K562 (cell line): ENCODE measurements around the gene ASCC1.

Experiments used
- BHLHE40 ChIP-seq: IDR thresholded peaks from 2 replicates; pipeline ENCODE4 v1.6.1; 2011; ENCODE audit warnings: low read length, improper control_type of control experiment
- CTBP1 ChIP-seq: fragments of 450-650 bp; IDR thresholded peaks from 2 replicates; pipeline ENCODE4 v1.6.1; 2016; ENCODE audit warnings: borderline replicate concordance
- CTCF ChIP-seq, 3 experiments: IDR thresholded peaks in 2 of 3; conservative IDR thresholded peaks in 1 of 3; 2 replicates each; pipeline ENCODE4 v1.5.1; 2011 to 2012; ENCODE audit warnings: low read length in 3 of 3, mild to moderate bottlenecking in 3 of 3, control low read depth in 2 of 3, improper control_type of control experiment in 1 of 3, inconsistent platforms in 1 of 3, low read depth in 1 of 3, mixed read lengths in 1 of 3, moderate library complexity in 1 of 3; ENCODE audit not compliant: insufficient read depth in 2 of 3
- EP300 ChIP-seq: IDR thresholded peaks from 2 replicates; pipeline ENCODE4 v1.6.1; 2012; ENCODE audit warnings: low read length, improper control_type of control experiment
- POLR2AphosphoS5 ChIP-seq: IDR thresholded peaks from 2 replicates; pipeline ENCODE4 v1.6.1; 2011; ENCODE audit warnings: mild to moderate bottlenecking, low read depth, low read length, moderate library complexity; ENCODE audit not compliant: control insufficient read depth, insufficient read depth
- ZBTB7A ChIP-seq: IDR thresholded peaks from 2 replicates; pipeline ENCODE4 v1.6.1; 2011; ENCODE audit warnings: low read depth, mild to moderate bottlenecking, low read length, moderate library complexity, borderline replicate concordance; ENCODE audit not compliant: control insufficient read depth

DNA sequence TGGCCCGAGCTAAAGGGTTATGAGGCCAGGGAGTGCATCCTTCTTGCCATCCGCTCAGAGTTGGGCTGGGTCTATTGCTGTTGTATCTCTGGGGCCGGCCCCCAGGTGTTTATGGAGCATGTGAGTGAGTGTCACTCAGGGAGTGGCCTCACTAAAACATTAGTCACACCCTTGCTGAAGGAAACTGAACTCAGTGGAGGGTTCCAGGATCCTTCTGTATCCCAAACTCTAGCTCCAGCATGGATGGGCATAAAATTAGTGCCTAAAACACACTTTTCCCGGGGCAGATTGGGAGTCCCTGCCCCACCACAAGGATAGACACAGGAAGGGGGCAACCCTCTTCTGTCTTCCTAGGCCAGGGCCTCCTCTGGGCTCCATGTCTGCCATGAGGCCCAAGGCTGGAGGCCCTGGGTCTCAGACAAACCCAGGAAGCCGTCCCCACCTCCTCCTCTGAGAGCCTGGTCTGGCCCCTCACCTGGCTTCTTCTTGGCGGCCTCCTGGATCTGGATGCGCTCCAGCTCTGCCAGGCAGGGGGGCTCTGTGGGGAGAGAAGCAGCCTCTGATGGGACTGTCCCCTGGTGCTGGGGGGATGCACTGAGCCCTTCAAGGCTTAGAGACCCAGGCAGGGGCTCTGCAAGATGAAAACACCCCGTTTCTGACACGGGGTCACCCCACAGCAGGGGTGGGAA is 152.2 kb downstream of the ASCC1 start:
- no peak for TF ChIP-seq CTBP1
- TF ChIP-seq EP300: no peak
- TF ChIP-seq ZBTB7A: no peak
- no peak for TF ChIP-seq POLR2AphosphoS5
- TF ChIP-seq CTCF (IDR thresholded peaks at IDR 0.05 in 2 of 3, conservative IDR thresholded peaks at IDR 0.05 in 1 of 3; ENCODE audit: insufficient read depth in 2 of 3, low read depth in 1 of 3, low read length in 3 of 3): no peak
- TF ChIP-seq BHLHE40: no peak
